ENCODE measurements around the gene DHCR24.

DNA sequence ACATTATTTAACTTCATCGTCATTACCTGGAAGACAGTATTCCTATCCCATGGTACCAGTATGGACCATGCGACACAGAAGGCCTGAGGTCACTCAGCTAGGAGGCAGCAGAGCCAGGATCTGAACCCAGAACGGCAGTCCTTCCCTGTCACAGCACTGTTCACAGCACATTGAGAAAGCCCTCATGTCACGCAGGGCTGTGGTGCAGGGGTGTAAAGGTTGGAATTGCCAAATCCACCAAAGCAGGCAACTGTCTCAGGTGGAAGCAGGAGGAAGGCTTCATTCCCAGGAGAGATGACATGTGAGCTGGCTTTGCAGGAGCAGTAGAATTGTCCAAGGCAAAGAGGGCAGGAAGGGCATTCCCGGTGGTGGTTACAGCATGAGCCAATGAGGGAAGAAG lies 75.9 kb downstream of the DHCR24 start:
- TF ChIP-seq, protein P1, sequence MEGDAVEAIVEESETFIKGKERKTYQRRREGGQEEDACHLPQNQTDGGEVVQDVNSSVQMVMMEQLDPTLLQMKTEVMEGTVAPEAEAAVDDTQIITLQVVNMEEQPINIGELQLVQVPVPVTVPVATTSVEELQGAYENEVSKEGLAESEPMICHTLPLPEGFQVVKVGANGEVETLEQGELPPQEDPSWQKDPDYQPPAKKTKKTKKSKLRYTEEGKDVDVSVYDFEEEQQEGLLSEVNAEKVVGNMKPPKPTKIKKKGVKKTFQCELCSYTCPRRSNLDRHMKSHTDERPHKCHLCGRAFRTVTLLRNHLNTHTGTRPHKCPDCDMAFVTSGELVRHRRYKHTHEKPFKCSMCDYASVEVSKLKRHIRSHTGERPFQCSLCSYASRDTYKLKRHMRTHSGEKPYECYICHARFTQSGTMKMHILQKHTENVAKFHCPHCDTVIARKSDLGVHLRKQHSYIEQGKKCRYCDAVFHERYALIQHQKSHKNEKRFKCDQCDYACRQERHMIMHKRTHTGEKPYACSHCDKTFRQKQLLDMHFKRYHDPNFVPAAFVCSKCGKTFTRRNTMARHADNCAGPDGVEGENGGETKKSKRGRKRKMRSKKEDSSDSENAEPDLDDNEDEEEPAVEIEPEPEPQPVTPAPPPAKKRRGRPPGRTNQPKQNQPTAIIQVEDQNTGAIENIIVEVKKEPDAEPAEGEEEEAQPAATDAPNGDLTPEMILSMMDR (optimal IDR thresholded peaks at IDR 0.05 in 1 of 3, IDR thresholded peaks at IDR 0.05 in 1 of 3, conservative IDR thresholded peaks at IDR 0.05 in 1 of 3; ENCODE audit: extremely low read depth in 1 of 3, insufficient read depth in 2 of 3, low read length in 3 of 3), result no peak
- no peak for TF ChIP-seq EZH2 (IDR thresholded peaks at IDR 0.05; ENCODE audit: low read length)

Data from keratinocyte (primary cell).